Neutrophil (primary cell): ENCODE data around the gene FOXN3.

Source experiments
- H3K27ac ChIP-seq: fragments of 200-600 bp; sonication (generic); 2 replicates; pipeline ENCODE4 v1.5.1; 2016; ENCODE audit warnings: mild to moderate bottlenecking, moderate library complexity
- H3K27me3 ChIP-seq: fragments of 200-600 bp; sonication (generic); 2 replicates; pipeline ENCODE4 v1.6.0; 2016; ENCODE audit warnings: mild to moderate bottlenecking
- H3K36me3 ChIP-seq: fragments of 200-600 bp; sonication (generic); 2 replicates; pipeline ENCODE4 v1.5.1; 2017
- H3K4me1 ChIP-seq, 2 experiments: fragments of 200-600 bp in 1 of 2; sonication (generic) in 1 of 2; 1 replicate in 1 of 2; 2 replicates in 1 of 2; pipeline versions ENCODE4 v1.5.1 to v1.6.1; 2013 to 2016; ENCODE audit warnings: low read depth in 1 of 2, low read length in 1 of 2, mild to moderate bottlenecking in 1 of 2, moderate library complexity in 1 of 2; ENCODE audit not compliant: control insufficient read depth in 1 of 2, insufficient read depth in 1 of 2
- H3K4me3 ChIP-seq, 2 experiments: fragments of 200-600 bp in 1 of 2; sonication (generic) in 1 of 2; 1 replicate in 1 of 2; 2 replicates in 1 of 2; pipeline ENCODE4 v1.5.1; 2013 to 2016; ENCODE audit warnings: low read depth in 1 of 2, low read length in 1 of 2, mild to moderate bottlenecking in 1 of 2, moderate library complexity in 1 of 2
- H3K9me3 ChIP-seq: fragments of 200-600 bp; sonication (generic); 2 replicates; pipeline ENCODE4 v1.5.1; 2016
- TF ChIP-seq, protein P1 (sequence below): fragments of 200-600 bp; sonication (generic); IDR thresholded peaks from 2 replicates; pipeline ENCODE4 v1.5.1; 2016; ENCODE audit warnings: antibody characterized with exemption

FOXN3 gene

DNA sequence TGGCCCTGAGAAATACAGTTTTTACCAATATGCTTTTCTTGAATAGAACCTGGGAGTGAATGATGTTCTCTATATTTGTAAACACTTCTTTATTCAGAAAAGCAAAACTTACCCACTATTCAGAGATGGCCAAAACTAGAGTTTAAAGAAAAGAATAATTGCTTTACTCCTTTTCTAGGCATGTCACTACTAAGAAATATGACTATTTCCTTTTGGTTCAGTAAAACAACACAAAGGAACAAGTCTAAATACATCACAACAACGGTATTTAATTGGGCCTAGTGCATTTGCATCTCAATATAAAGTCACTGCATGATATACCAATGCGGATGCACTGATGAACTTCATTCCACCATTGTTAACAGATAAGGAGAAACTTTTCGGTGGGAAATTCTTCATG lies 207.5 kb downstream of the FOXN3 start:
- Histone ChIP-seq H3K36me3 (peaks cover 11% of the 10 kb centered on the region), H3K27ac (no peak overlapping the region)
- TF ChIP-seq, protein P1, sequence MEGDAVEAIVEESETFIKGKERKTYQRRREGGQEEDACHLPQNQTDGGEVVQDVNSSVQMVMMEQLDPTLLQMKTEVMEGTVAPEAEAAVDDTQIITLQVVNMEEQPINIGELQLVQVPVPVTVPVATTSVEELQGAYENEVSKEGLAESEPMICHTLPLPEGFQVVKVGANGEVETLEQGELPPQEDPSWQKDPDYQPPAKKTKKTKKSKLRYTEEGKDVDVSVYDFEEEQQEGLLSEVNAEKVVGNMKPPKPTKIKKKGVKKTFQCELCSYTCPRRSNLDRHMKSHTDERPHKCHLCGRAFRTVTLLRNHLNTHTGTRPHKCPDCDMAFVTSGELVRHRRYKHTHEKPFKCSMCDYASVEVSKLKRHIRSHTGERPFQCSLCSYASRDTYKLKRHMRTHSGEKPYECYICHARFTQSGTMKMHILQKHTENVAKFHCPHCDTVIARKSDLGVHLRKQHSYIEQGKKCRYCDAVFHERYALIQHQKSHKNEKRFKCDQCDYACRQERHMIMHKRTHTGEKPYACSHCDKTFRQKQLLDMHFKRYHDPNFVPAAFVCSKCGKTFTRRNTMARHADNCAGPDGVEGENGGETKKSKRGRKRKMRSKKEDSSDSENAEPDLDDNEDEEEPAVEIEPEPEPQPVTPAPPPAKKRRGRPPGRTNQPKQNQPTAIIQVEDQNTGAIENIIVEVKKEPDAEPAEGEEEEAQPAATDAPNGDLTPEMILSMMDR, result no peak

GRCh38 chr14:89207925-89208328 lies 209.1 kb downstream of the FOXN3 start:
- Histone ChIP-seq H3K4me3 (no peak overlapping the region), H3K9me3 (no peaks in the 10 kb centered on the region), H3K27ac (no peak overlapping the region), H3K4me1 (no peaks in the 10 kb centered on the region), H3K36me3 (peaks cover 11% of the 10 kb centered on the region), H3K27me3 (no peaks in the 10 kb centered on the region)
- TF ChIP-seq, protein P1, result no peak

More for the DNA sequence above, 207.5 kb downstream of the FOXN3 start:
- H3K9me3 ChIP-seq, result no peaks in the 10 kb centered on the region
- H3K27me3 ChIP-seq, result no peaks in the 10 kb centered on the region
- no peak overlapping the region for H3K4me3 ChIP-seq
- peaks cover 0 to 3% of the 10 kb centered on the region in 2 experiments for H3K4me1 ChIP-seq

- Histone ChIP-seq H3K36me3 (peaks cover 7% of the 10 kb centered on the region), H3K27ac (no peak overlapping the region), H3K4me3 (no peak overlapping the region), H3K9me3 (no peaks in the 10 kb centered on the region), H3K27me3 (no peaks in the 10 kb centered on the region), H3K4me1 (no peaks in the 10 kb centered on the region)
- TF ChIP-seq, protein P1, result no peak
Observed at GRCh38 chr14:89206389-89207031, 210.5 kb downstream of the FOXN3 start.

DNA sequence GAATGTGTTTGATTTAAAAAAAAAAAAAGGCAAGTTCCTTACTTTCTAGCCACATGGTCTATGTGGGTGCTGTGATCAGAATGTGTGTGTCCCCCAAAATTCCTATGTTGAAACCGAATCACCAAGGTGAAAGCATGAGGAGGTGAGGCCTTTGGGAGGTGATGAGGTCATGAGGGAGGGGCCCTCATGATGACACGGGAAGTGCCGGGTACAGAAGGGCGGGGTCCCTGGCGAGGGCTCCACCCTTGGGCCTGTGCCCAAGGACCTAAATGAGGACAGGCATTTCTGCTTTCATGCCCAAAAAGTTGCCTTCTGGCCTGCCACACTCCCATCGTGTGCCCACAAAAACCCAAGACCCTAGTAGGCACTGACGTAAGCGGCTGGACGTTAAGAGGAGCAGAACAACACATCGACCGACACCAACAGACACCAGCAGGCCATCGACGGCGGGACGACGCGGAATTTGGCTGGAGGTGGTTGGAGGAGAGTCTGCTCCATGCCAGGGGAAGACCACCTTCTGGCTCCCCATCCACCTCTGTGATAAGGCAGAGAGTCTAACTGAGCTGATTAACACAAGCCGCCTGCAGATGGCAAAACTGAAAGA lies 211.8 kb downstream of the FOXN3 start:
- H3K36me3 ChIP-seq, result peaks cover 7% of the 10 kb centered on the region
- TF ChIP-seq, protein P1, result no peak
- H3K27ac ChIP-seq, result no peak overlapping the region
- H3K4me3 ChIP-seq, result no peak overlapping the region
- H3K27me3 ChIP-seq, result no peaks in the 10 kb centered on the region
- no peaks in the 10 kb centered on the region for H3K9me3 ChIP-seq
- no peaks in the 10 kb centered on the region for H3K4me1 ChIP-seq

DNA sequence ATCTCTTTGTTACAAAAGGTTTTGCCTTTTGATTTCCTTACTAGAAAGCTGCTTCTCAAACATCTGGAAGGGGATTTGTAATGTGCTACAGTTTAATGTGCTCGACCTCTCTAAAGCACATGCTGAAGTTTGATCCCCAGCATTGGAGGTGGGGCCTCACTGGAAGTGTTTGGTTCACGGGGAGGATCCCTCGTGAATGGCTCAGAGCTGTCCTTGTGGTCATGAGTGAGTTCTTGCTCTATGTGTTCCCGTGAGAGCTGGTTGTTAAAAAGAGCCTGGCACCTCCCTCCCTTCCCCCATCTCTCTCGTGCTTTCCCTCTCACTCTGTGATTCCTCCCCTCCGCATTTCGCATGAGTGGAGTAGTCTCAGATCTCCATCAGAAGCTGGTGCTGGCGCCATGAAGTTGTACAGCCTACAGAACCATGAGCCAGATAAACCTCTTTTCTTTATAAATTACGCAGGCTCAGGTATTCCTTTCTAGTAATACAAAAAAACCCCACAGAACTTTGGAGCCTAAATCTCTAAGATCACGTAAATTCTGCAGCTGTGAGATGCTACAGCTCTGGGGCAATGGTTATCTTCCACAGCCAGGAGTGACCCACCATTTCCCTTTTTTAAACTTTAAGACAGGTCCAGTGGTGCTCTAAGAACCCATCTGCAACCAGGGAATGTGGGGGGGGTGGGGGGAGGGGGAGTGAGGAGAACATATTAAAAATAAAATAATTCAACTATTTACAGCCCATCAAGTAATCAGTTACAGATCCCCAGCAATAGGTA lies 214.4 kb downstream of the FOXN3 start:
- H3K36me3 ChIP-seq, result peaks cover 7% of the 10 kb centered on the region
- H3K27ac ChIP-seq, result no peak overlapping the region
- H3K4me1 ChIP-seq, result peaks cover 8 to 13% of the 10 kb centered on the region in 2 experiments
- H3K27me3 ChIP-seq, result no peaks in the 10 kb centered on the region
- no peaks in the 10 kb centered on the region for H3K9me3 ChIP-seq
- TF ChIP-seq, protein P1, result no peak
- no peak overlapping the region for H3K4me3 ChIP-seq
